NCI-H1436 treated with DMSO at 0.1 percent for 48 hours (cell line): Measurements from ENCODE around the gene OR12D2.
"Not testable (repeated sequence)": the region's sequence is repeated elsewhere in the genome, so short reads cannot be mapped to it uniquely, and the experiment has no call there.

ENCODE experiments used
- DNase-seq: peaks from one replicate; lab custom pipeline; 2025; lab: John Stamatoyannopoulos, UW

The OR12D2 gene, protein sequence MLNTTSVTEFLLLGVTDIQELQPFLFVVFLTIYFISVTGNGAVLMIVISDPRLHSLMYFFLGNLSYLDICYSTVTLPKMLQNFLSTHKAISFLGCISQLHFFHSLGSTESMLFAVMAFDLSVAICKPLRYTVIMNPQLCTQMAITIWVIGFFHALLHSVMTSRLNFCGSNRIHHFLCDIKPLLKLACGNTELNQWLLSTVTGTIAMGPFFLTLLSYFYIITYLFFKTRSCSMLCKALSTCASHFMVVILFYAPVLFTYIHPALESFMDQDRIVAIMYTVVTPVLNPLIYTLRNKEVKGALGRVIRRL

DNA sequence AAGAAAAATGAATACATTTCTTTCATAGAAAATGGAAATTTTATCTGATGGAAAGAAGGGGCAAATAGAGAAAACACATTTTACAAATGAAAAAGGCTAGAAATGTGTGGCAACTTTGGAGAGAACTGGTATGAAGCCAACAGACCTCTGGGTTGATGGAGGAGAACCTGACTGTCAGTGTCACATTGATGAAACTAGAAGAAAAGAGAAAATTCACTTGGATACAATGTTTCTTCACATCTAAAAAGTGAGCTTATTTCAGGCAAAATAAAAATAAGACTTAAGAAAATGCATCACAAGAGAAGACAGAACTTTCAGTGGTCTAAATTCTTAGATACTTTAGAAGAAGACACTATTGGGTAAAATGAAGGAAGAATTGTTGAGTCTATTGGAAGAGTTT, at the start of gene OR12D2:
OR12D2 (plus strand) TSS at position 301 of the 400 bp plus-strand sequence. CDS start 1,069 bp downstream, outside the sequence.
- DNase-seq, result no peak

DNA sequence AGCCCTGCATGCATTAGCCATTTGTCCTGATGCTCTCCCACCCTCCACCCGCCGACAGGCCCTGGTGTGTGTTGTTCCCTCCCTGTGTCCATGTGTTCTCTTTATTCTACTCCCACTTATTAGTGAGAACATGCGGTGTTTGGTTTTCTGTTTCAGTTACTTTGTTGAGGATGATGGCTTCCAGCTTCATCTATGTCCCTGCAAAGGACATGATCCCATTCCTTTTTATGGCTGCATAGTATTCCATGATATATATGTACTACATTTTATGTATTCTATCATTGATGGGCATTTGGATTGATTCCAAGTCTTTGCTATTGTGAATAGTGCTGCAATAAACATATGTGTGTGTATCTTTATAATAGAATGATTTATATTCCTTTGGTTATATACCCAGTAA, 46.1 kb upstream of the OR12D2 start:
- DNase-seq, result not testable (repeated sequence)

DNA sequence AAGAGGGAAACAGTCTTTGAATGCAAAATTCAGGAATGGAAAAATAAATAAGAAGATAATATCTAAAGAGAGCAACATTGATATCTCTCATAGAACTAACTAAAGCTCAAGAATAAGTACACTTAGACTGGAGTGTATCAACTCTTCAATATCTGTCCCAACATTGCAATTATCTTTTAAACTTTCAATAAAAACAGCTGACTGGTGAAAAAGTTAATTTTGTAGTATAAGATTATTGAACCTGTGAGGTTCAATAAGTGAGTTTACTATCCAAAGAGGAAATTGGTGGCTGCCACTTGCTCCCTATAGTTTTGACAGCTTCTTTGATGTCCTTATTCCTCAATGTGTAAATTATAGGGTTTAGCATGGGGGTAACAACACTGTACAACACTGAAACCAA, 40.5 kb upstream of the OR12D2 start:
- no peak for DNase-seq

DNA sequence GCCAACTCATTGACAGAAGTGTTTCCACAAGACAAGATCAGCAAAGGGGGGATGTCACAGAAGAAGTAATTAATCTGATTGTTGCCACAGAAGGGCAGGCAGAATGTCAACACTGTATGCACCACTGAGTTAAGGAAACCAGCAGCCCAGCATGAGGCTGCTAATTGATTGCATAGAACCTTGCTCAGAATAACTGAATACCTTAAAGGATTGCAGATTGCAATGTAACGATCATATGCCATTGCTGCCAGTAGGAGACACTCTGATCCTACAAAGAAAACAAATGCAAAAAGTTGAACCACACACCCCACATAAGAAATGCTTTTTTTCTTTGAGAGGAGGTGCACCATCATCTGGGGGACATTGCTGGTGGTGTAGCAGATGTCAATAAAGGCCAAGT, 39.8 kb upstream of the OR12D2 start:
- DNase-seq, result no peak

DNA sequence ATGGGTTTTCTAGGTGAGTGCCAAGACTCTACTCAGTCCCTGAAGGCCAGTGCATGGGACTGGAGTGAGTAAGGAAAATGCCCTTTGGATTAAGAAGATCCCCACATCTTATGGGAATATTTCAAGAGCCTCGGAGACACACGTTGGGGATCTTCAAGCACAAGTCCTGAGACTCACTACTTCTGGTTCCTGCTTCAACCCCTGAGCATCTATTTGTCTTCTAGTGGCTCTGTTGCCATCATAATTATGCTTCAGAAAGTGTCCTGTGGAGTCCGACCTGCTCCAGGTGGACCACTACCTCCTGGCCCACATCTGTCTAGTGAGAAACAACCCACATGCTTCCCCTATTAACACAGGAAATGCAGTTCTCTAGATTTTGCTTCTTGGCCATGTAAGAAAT, 26.7 kb upstream of the OR12D2 start, which contains the start of gene OR5V1:
OR5V1 (minus strand) TSS at position 101 of the 400 bp plus-strand sequence. CDS start 12,670 bp downstream, outside the sequence.
- no peak for DNase-seq

DNA sequence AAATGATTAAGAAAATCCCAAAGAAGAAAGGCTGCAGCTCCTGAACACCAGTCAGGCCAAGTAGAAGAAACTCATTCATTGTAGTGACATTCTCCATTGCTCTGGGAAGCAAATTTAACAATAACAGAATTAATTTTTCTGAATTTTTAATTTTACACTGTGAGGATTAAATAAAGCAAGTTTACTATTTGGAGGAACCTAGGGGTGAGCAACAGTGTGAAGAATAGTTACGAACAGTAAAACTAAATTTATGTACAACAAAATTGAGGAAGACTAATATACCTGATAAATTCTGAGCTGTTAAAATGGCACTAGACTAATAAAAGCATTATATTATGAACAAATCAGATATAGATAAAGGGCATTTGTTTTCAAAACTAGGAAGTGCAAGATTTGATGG, 20.2 kb upstream of the OR12D2 start, which contains the start of gene OR12D3:
OR12D3 (minus strand) TSS at position 101 of the 400 bp plus-strand sequence; CDS start at position 97, 4 bp downstream.
- no peak for DNase-seq

DNA sequence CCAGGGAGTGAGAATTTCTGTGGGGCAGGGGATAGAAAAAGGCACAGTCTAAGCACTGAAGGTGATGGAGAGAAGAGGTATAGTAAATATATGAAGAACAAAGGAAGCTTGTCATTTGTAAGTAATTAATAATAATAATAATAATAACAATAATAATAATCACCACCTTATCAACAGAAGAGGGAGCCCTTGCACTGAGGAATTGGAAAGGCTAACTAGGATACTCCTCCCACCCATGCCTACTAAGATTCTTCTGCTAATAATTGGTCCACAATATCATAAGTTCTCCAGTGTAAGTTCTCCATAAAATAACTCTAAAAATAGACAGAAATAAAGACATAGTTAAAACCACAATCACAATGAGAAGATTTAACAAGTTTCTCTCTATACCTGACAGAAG, 19.4 kb upstream of the OR12D2 start:
- DNase-seq, result no peak

DNA sequence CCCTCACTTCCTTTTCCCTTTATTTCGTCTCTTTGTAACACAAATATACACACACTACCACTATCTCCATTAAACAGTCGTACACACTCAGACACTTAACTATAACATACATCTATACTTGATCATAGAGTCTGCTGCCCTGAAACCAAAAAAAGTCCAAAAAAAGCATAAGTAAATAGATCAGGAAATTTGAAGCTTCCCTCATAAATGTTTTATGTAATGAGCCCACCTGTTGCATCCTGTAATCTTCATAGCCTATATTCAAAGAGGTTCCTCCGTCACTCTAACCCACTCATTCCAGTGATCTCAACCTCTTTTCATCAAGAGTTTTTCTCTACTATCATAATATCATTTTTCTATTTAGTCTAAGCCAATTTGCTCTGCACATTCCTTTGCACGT, 6.9 kb upstream of the OR12D2 start:
- DNase-seq, result no peak

DNA sequence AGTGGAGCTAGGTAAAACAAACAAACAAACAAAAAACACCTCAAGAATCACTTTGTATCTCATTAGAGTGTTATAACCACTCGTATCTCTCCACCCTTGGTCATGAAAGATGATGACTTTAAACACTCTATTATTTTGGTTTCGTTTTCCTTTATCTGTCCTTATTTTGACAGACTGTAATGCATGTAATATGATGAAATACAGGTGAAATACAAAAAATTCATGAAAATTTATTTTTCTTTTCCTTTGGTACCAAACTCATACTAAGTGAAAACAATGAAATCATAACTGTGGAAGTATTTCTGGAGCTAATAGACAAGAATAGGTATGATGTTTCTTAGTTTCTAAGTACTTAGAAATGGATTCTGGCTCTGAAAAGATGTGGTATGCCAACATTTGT, 4.1 kb downstream of the OR12D2 start:
- no peak for DNase-seq

DNA sequence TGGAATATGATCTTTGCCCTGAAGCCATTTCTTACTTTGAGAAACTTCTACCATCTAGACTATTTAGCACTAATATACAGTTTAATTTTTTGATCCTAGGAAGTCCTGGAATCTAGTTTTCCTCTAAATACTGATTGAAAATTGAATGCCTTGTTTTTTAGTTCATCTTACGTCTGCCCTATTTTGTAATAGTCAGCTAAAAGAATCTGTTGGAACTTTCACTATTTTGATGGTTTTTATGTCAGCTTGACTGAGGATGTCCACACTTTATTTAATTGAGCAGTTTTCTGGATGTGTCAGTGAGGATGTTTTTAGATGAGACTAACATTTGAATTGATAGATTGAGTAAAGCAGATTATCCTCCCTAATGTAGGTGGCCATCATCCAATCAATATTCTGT, 8.4 kb downstream of the OR12D2 start:
- DNase-seq, result no peak

DNA sequence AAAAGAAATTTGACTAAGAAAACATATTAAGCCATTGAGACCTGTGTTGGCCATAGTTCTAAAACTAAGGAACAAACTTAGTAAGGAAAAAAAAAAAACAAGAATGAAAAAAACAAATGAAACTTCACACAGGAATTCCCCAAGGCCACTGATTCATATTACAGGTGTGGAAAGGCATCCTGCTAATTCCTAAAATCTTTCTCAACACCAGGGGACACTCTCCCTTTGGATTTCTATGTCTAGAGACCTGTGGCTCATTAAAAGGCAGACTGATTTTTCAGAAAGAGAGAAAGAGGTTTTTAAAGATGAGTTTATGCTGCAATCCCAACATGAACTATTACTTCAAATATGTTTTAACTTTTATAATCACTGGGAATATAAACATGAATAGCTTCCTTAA, 19.2 kb downstream of the OR12D2 start, which contains the start of gene OR12D1:
OR12D1 (plus strand) TSS at position 341 of the 400 bp plus-strand sequence.
- DNase-seq, result no peak

DNA sequence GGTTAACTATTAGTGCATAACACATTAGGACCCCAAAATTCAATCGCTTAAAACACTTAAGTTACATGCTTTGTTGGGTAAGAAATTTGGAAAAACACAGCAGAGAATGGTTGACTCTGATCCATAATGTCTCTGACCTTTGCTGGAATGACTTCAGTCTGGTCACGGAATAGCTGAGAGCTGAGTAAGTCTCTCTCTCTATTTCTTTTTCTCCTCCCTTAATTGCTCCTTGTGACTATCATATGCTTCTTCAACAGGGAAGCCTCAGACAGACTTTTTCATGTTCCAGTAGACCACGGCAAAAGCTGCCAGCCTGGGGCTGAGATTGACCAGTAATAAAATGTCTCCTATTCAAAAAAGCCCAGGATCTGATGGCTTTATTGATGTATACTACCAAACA, 24.1 kb downstream of the OR12D2 start:
- DNase-seq, result no peak

DNA sequence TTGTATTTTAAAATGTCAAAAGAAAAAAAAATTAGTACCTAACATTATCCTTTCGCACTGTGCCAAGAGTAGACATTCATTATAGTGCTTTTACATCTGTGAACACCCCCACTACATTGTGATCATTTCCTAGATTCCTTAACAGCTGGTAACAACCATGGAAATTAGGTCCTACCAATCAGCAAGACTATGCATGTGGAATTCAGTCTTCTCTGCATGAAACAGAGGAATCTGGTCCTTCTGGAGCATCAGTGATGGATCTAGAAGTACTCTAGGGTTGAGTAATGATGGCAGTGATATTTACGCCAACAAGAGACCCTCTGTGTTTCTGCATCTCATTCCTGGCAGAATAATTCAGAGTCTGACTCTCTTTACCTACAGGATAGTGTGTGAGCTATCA, 28.7 kb downstream of the OR12D2 start:
- DNase-seq, result no peak

DNA sequence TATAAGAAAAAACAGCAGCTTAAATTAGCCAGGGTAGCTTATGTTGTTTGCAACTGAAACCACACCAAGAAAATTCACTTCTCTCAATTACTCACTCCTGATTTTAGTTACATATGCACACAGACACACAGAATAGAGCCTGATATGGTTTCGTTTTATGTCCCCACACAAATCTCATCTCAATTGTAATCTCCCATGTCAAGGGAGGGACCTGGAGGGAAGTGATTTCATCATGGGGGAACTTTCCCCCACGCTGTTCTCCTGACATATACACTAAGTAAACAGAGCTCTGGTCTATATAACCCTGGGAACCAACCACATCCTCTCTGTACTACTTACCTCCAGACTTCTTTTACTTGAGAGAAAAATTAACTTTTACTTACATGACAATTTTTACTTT, 29.1 kb downstream of the OR12D2 start:
- DNase-seq, result no peak

DNA sequence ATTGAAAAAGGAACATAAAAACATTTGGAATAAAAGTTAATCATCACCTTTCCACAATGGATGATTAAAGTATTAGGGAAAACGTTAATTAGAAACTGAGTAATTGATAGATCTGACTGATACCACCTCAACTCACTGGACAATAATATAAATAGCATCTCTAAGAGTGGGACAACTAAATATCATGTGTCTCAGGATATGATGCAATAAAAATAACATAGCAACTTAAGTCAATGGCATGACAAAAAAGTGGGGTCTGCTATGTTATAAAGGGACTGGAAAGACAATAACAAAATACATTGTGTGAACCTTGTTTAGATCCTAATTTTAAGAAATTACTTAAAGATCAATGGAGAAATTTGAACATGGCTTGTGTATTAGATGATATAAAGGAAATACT, 29.6 kb downstream of the OR12D2 start:
- DNase-seq, result no peak

DNA sequence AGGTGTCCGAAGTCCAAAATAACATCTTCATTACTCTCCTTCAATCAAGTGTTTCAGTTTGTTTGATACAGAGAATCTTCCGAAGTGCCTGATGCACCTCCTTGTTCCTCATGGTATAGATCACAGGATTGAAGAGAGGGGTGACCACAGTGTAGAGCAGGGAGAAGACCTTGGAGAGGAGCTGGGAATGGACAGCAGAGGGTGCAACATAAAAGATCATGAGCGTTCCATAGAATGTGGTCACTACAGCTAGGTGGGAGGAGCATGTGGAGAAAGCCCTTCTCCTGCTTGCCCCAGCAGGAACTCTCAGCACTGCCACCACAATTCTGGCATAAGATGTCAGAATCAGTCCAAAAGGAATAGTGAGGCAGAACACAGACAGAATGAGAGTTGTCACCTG, 31.2 kb downstream of the OR12D2 start:
- no peak for DNase-seq

DNA sequence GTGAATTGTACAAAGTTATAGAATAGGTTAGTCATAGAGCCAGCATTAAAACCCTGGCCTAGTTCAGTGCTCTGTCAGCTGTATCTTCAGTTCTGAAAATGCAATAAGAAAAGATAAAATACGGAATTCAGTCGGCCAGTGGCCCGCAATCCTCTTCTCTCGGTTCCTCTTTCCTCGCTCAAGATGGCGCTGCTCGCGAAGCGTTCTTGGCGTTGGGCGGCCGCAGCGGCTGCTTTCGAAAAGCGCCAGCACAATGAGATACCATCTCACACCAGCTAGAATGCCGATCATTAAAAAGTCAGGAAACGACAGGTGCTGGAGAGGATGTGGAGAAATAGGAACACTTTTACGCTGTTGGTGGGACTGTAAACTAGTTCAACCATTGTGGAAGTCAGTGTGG, 41.3 kb downstream of the OR12D2 start:
- DNase-seq, result not testable (repeated sequence)

DNA sequence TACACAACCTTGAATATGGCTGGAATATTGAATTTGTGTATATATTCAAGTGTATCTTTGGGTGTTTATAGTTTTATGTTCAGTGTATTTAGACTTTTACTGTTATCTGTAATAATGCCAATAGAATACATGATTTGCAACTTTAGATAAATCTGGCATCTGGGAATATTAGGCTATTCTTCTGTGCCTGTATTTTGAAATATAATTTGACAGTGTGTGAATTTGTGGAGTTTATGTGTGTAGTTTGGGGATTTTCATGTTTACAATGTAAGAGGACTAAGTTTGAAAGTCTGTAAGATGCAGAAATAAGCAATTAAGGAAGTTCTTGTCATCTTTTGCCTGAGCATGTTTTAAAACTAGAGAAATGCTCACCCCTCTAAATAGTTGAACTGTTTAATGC, 43.6 kb downstream of the OR12D2 start, which contains the start of gene OR10C1:
OR10C1 (plus strand) TSS at position 301 of the 400 bp plus-strand sequence. CDS start 710 bp downstream, outside the sequence.
- no peak for DNase-seq

DNA sequence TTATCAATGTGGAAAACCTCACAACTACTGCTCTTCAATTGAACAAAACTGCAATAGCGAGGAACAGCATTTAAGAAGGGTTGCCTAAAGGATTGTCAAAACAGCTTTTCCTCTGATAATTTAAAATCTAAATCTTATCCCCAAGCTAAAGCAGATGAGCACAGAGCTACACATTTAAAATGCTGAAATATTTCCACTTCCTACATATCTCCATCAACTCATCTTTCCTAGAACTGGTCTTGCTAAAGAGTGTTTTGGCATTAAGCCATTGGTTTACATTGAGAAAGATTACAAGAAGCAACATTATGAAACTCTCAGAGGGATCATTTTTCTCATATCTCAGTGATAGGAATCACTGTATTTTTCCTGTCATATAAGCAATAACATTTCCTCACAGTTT, 47.3 kb downstream of the OR12D2 start:
- DNase-seq, result no peak

DNA sequence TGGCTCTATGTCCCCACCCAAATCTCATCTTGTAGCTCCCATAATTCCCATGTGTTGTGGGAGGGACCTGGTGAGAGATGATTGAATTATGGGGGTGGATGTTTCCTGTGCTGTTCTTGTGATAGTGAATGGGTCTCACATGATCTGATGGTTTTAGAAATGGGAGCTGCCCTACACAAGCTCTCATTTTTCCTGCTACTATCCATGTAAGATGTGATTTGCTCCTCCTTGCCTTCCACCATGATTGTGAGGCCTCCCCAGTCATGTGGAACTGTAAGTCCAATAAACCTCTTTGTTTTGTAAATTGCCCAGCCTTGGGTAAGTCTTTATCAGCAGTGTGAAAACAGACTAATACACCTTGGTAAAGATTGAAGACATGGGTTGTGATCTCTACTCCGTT, 48.6 kb downstream of the OR12D2 start:
- DNase-seq, result not testable (repeated sequence)
